Breast epithelium (tissue), 4 donors: ENCODE measurements around the gene ANKRD2. TPM values are rescaled to one million over a fixed set of nuclear protein-coding genes. Genes with fewer than 3 reads are reported as not detected.
A peak's percentile ranks its signal among the peaks of the same experiment; 100 is the strongest.

ENCODE experiments used
- DNase-seq, 2 donors: peaks; one replicate each; pipeline ENCODE4 v3.0.0-alpha.2; 2019; ENCODE audit warnings: low spot score in 2 of 2
- H3K27ac ChIP-seq, 2 donors: fragments of 200-600 bp; sonication (generic) in 1 of 2; one replicate each; pipeline ENCODE4 v1.5.1; 2016 to 2019; ENCODE audit warnings: mild to moderate bottlenecking in 1 of 2
- H3K27me3 ChIP-seq, 2 donors: fragments of 200-600 bp; sonication (generic) in 1 of 2; one replicate each; pipeline versions ENCODE4 v1.5.1 to v1.6.0; 2017 to 2019; ENCODE audit warnings: control low read depth in 1 of 2, mild to moderate bottlenecking in 1 of 2
- H3K36me3 ChIP-seq: fragments of 200-600 bp; one replicate; pipeline ENCODE4 v1.5.1; 2019
- H3K4me1 ChIP-seq, 2 donors: fragments of 200-600 bp; sonication (generic); one replicate each; pipeline ENCODE4 v1.5.1; 2016 to 2019; ENCODE audit warnings: control low read depth in 1 of 2
- H3K4me3 ChIP-seq, 3 donors: fragments of 200-600 bp; sonication (generic); 1 replicate in 2 of 3; 2 replicates in 1 of 3; pipeline ENCODE4 v1.5.1; 2016 to 2019; ENCODE audit warnings: mild to moderate bottlenecking in 3 of 3, moderate library complexity in 2 of 3
- H3K9me3 ChIP-seq, 2 donors: fragments of 200-600 bp; sonication (generic) in 1 of 2; one replicate each; pipeline ENCODE4 v1.5.1; 2016 to 2019; ENCODE audit warnings: control low read depth in 1 of 2
- POLR2A ChIP-seq: fragments of 450-650 bp; IDR thresholded peaks from one replicate; pipeline ENCODE4 v1.6.1; 2016; ENCODE audit warnings: antibody characterized with exemption, mild to moderate bottlenecking, moderate library complexity
- POLR2AphosphoS5 ChIP-seq, 3 donors: sonication (generic); formaldehyde crosslinking; IDR thresholded peaks; one replicate each; pipeline ENCODE4 v1.6.1; 2017; ENCODE audit warnings: antibody characterized with exemption in 3 of 3
- intact Hi-C: fragments of 100-400 bp; cut with DNase I; formaldehyde crosslinking; loops from one replicate; pipeline ENCODE4 v1.15.1; 2023; ENCODE audit warnings: low total_unique reads
- total RNA-seq, 3 donors: library from RNA; depleted of rRNA; stranded (reverse); fragments of >200 nt; gene quantifications; one replicate each; pipeline ENCODE4 v1.1.0, GENCODE V29; 2016
- TF ChIP-seq, protein P1 (sequence below), 3 donors: fragments of 450-650 bp; IDR thresholded peaks; one replicate each; pipeline ENCODE4 v1.5.1; 2016 to 2017; ENCODE audit warnings: antibody characterized with exemption in 3 of 3, mild to moderate bottlenecking in 3 of 3, moderate library complexity in 3 of 3

ANKRD2 gene
- total RNA-seq, 3 donors from 2014 or later = not detected

DNA sequence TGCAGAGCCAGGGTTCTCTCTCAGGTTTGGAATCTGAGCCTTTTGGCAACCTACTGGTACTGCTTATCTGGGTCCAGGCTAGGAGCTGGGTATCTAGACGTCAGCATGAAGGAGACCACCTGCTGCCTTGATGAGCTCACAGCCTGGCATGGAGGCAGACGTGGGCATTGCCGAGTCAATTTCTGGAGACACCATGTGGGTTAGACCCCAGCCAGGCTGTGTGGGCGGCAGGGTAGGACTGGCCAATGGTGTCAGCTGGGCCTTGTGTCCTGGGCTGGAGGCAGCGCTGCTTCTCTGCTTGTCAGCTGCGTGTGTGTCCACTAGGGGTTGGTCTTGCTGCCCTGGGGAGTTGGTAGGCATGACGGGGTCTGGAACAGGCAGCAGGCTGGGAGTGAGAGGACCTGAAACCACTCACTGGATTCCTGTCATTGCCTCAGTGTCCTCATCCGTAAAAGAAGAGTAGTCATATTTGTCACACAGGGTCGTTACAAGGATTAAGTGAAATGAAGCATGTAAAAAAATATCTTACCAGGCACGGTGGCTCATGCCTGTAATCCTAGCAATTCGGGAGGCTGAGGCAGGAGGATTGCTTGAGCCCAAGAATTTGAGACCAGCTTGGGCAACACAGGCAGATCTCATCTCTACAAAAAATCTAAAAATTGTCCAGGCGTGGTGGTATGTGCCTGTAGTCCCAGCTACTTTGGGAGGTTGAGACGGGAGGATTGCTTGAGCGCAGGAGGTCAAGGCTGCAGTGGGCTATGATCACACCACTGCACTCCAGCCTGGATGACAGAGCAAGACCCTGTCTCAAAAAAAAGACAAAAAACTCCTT is 31.7 kb upstream of the ANKRD2 start:
- intact Hi-C loops = loop anchor here (10.0 kb wide), 1 partner anchor 76 kb away; no protein-coding TSS in a partner anchor
- H3K4me3 ChIP-seq = no peak overlapping the region
- no peaks in the 10 kb centered on the region for H3K9me3 ChIP-seq
- no peaks in the 10 kb centered on the region for H3K27me3 ChIP-seq
- TF ChIP-seq POLR2A (no peak), POLR2AphosphoS5 (IDR thresholded peaks at IDR 0.05) (no peak)
- TF ChIP-seq, protein P1, sequence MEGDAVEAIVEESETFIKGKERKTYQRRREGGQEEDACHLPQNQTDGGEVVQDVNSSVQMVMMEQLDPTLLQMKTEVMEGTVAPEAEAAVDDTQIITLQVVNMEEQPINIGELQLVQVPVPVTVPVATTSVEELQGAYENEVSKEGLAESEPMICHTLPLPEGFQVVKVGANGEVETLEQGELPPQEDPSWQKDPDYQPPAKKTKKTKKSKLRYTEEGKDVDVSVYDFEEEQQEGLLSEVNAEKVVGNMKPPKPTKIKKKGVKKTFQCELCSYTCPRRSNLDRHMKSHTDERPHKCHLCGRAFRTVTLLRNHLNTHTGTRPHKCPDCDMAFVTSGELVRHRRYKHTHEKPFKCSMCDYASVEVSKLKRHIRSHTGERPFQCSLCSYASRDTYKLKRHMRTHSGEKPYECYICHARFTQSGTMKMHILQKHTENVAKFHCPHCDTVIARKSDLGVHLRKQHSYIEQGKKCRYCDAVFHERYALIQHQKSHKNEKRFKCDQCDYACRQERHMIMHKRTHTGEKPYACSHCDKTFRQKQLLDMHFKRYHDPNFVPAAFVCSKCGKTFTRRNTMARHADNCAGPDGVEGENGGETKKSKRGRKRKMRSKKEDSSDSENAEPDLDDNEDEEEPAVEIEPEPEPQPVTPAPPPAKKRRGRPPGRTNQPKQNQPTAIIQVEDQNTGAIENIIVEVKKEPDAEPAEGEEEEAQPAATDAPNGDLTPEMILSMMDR (IDR thresholded peaks at IDR 0.05) = no peak
- DNase-seq = no peak
- H3K4me1 ChIP-seq = peaks cover 14 to 23% of the 10 kb centered on the region in 2 donors
- no peaks in the 10 kb centered on the region for H3K36me3 ChIP-seq
- H3K27ac ChIP-seq = peak overlapping the region; percentile 83 to 95

DNA sequence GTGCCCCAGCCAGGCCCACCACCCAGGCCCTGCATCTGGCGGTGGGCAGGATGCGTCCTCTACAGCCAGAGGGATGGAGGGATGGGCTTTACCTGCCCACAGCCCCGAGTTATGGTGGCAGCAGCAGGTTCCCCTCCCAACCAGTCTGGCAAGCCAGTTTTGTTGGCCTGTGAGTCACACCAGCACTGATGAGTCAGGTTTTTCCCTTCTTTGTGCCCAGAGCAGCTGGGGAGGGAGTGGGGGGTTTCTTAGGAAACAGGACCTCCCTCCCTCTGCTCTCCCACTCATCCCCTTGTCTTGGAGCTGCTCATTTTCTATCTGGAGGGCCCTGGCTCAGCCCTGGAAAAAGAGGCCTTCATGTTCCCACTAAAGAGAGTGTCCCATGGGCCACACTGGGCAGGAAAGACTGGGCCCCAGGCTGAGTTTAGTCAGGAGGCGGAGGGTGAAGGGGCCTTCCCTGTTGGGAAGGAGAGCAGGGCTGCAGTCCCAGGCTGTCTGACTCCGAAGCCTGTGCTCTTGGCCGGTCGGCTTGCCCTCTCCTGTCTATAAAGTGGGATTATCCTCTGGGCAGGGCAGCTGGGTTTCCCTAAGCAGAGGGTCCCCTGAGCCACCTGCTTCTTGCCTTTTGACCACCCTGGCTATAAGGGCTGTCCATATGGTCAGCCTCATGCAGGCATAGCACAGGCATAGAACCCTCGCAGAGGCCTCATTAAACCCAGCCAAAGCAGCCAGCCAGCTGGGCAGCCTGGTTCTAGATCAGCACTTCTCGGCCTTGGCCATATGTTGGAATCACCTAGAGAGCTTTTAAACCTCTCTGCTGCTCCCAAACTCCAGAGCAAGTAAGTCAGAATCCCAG is 30.2 kb upstream of the ANKRD2 start:
- Histone ChIP-seq H3K36me3 (no peaks in the 10 kb centered on the region), H3K9me3 (no peaks in the 10 kb centered on the region), H3K27me3 (no peaks in the 10 kb centered on the region), H3K4me1 (peaks cover 14 to 23% of the 10 kb centered on the region in 2 donors), H3K27ac (peak overlapping the region; percentile 95 to 98), H3K4me3 (peak overlapping the region in 1 of 3 donors; percentile 29)
- intact Hi-C loops = loop anchor here (10.0 kb wide), 1 partner anchor 78 kb away; no protein-coding TSS in a partner anchor
- peak in 2 of 3 donors; percentile 52 to 76 for TF ChIP-seq POLR2AphosphoS5 (IDR thresholded peaks at IDR 0.05)
- TF ChIP-seq, protein P1 (IDR thresholded peaks at IDR 0.05) = no peak
- peak; percentile 64 to 74 for DNase-seq

DNA sequence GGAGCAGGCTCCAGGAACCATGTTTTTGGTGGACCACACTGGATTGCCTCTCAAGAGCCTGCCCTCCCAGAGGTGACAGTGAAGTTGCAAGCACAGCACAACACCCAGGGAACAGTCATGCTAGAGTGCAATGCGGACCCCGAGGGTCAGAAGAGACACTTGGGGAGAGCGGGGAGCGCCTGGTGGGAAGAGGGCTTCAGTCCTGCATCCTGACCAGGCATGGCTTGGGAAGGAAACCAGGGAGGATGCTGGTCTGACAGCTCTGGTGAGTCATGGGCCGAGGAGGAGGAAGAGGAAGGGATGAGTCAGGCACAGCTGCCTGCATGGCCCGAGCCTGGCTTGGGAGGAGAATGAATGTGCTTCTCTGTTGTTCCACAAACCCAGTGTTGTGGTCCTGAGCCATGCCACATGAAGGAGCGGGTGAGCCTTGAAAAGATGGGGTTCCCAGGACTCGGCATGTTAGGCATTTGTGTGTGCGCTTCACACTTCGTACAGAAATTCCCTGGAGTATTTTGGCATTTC is 29.5 kb upstream of the ANKRD2 start:
- H3K36me3 ChIP-seq = no peaks in the 10 kb centered on the region
- intact Hi-C loops = loop anchor here (10.0 kb wide), 1 partner anchor 78 kb away; no protein-coding TSS in a partner anchor
- H3K27ac ChIP-seq = peak overlapping the region; percentile 95 to 98
- no peaks in the 10 kb centered on the region for H3K9me3 ChIP-seq
- H3K4me1 ChIP-seq = peaks cover 14 to 23% of the 10 kb centered on the region in 2 donors
- peak; percentile 20 to 89 (median 69) for TF ChIP-seq POLR2AphosphoS5 (IDR thresholded peaks at IDR 0.05)
- TF ChIP-seq, protein P1 (IDR thresholded peaks at IDR 0.05) = no peak
- peak overlapping the region in 1 of 3 donors; percentile 29 for H3K4me3 ChIP-seq
- DNase-seq = peak; percentile 63 to 85
- H3K27me3 ChIP-seq = no peaks in the 10 kb centered on the region

DNA sequence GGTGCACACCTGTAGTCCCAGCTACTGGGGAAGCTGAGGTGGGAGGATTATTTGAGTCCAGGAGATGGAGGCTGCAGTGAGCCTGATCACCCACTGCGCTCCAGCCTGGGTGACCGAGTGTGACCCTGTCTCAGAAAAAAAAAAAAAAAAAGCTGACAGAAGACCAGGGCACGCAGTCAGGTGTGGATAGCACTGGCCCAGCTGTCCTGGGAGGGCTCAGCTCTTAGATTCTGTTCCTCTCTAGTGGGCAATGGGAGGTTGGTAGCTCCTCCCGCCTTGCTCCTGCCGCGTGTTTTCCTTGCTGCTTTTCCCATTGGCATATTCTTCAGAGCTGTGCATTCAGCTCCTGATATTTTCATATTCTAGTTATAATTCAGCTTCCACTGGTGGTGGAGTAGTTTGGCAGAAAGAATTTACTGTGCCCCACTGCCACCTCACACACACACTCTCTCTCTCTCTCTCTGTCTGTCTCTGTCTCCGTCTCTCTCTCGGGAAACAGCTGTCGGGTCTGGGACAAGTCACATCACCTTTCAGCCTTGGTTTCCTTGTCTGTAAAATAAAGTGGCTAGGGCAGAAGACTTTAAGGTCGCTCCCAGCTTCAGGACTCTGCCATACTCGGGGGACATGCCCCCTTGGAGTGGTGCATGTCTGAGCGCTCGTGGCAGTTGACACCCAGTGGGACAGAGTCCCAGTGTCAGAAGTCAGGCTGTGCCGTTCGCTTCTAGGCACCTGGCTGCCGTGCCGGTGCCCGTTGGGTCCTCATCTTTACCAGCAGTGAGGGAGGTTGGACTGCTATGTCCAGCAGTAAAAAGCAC is 25.9 kb upstream of the ANKRD2 start:
- no peak overlapping the region for H3K4me3 ChIP-seq
- intact Hi-C loops = loop anchor here (10.0 kb wide), 1 partner anchor 82 kb away; no protein-coding TSS in a partner anchor
- H3K27me3 ChIP-seq = no peaks in the 10 kb centered on the region
- DNase-seq = no peak
- peaks cover 21 to 23% of the 10 kb centered on the region in 2 donors for H3K4me1 ChIP-seq
- no peaks in the 10 kb centered on the region for H3K9me3 ChIP-seq
- peak overlapping the region; percentile 14 to 43 for H3K27ac ChIP-seq
- H3K36me3 ChIP-seq = no peaks in the 10 kb centered on the region
- TF ChIP-seq, protein P1 (IDR thresholded peaks at IDR 0.05) = no peak
- TF ChIP-seq POLR2A (no peak), POLR2AphosphoS5 (IDR thresholded peaks at IDR 0.05) (no peak)
